ENCODE measurements around the gene ATP13A3.

- no peak for TF ChIP-seq PKNOX1 (IDR thresholded peaks at IDR 0.05)
- no peak for TF ChIP-seq SUZ12 (IDR thresholded peaks at IDR 0.05)
- TF ChIP-seq SP1 (IDR thresholded peaks at IDR 0.05): no peak
- no peak for TF ChIP-seq TARDBP (IDR thresholded peaks at IDR 0.05)
- TF ChIP-seq FOXM1 (IDR thresholded peaks at IDR 0.05; ENCODE audit: borderline replicate concordance): no peak
- TF ChIP-seq ARNT (IDR thresholded peaks at IDR 0.05): no peak
These were observed 117.9 kb downstream of the ATP13A3 start for GRCh38 chr3:194368918-194369317.

All from HEK293T (cell line).